ENCODE data around the gene MCTP1. TPM values are rescaled to one million over a fixed set of nuclear protein-coding genes. Genes with fewer than 3 reads are reported as not detected.

The MCTP1 gene
- total RNA-seq, 2 donors from 2014 or later = not detected

GRCh38 chr5:95178046-95178651 lies 106.7 kb downstream of the MCTP1 start:
- Mint-ChIP-seq H3K36me3 (ENCODE audit: low read depth) (no peaks in the 10 kb centered on the region), H3K27me3 (no peaks in the 10 kb centered on the region), H3K27ac (no peak overlapping the region), H3K9me3 (no peaks in the 10 kb centered on the region), H3K4me1 (no peaks in the 10 kb centered on the region), H3K4me3 (no peak overlapping the region)
- no peak for ATAC-seq (replicated peaks)

GRCh38 chr5:95177456-95177855 lies 107.4 kb downstream of the MCTP1 start:
- H3K4me3 Mint-ChIP-seq = no peak overlapping the region
- H3K36me3 Mint-ChIP-seq (ENCODE audit: low read depth) = no peaks in the 10 kb centered on the region
- no peaks in the 10 kb centered on the region for H3K9me3 Mint-ChIP-seq
- no peaks in the 10 kb centered on the region for H3K27me3 Mint-ChIP-seq
- no peak for ATAC-seq (replicated peaks)
- no peaks in the 10 kb centered on the region for H3K4me1 Mint-ChIP-seq
- no peak overlapping the region for H3K27ac Mint-ChIP-seq

GRCh38 chr5:95175106-95175505 lies 109.8 kb downstream of the MCTP1 start:
- Mint-ChIP-seq H3K36me3 (ENCODE audit: low read depth) (no peaks in the 10 kb centered on the region), H3K9me3 (no peaks in the 10 kb centered on the region), H3K4me3 (no peak overlapping the region), H3K4me1 (no peaks in the 10 kb centered on the region), H3K27me3 (no peaks in the 10 kb centered on the region), H3K27ac (no peak overlapping the region)
- no peak for ATAC-seq (replicated peaks)

- H3K36me3 Mint-ChIP-seq (ENCODE audit: low read depth) = no peaks in the 10 kb centered on the region
- no peak overlapping the region for H3K27ac Mint-ChIP-seq
- ATAC-seq (replicated peaks) = no peak
- no peaks in the 10 kb centered on the region for H3K9me3 Mint-ChIP-seq
- H3K27me3 Mint-ChIP-seq = no peaks in the 10 kb centered on the region
- H3K4me1 Mint-ChIP-seq = no peaks in the 10 kb centered on the region
- H3K4me3 Mint-ChIP-seq = no peak overlapping the region
These were observed 112.2 kb downstream of the MCTP1 start for GRCh38 chr5:95172659-95173058.

- Mint-ChIP-seq H3K27me3 (no peaks in the 10 kb centered on the region), H3K4me1 (no peaks in the 10 kb centered on the region), H3K27ac (no peak overlapping the region), H3K36me3 (ENCODE audit: low read depth) (no peaks in the 10 kb centered on the region), H3K9me3 (no peaks in the 10 kb centered on the region), H3K4me3 (no peak overlapping the region)
- no peak for ATAC-seq (replicated peaks)
These were observed 120.0 kb downstream of the MCTP1 start for GRCh38 chr5:95164861-95165260.

- no peaks in the 10 kb centered on the region for H3K36me3 Mint-ChIP-seq (ENCODE audit: low read depth)
- no peak for ATAC-seq (replicated peaks)
- H3K4me1 Mint-ChIP-seq = no peaks in the 10 kb centered on the region
- no peak overlapping the region for H3K4me3 Mint-ChIP-seq
- no peak overlapping the region for H3K27ac Mint-ChIP-seq
- H3K9me3 Mint-ChIP-seq = no peaks in the 10 kb centered on the region
- no peaks in the 10 kb centered on the region for H3K27me3 Mint-ChIP-seq
These were observed 121.8 kb downstream of the MCTP1 start for GRCh38 chr5:95163079-95163478.

GRCh38 chr5:95162231-95162992 lies 122.5 kb downstream of the MCTP1 start:
- Mint-ChIP-seq H3K27me3 (no peaks in the 10 kb centered on the region), H3K4me1 (no peaks in the 10 kb centered on the region), H3K36me3 (ENCODE audit: low read depth) (no peaks in the 10 kb centered on the region), H3K4me3 (no peak overlapping the region), H3K9me3 (no peaks in the 10 kb centered on the region), H3K27ac (no peak overlapping the region)
- ATAC-seq (replicated peaks) = no peak

GRCh38 chr5:95159603-95160002 lies 125.3 kb downstream of the MCTP1 start:
- Mint-ChIP-seq H3K27me3 (no peaks in the 10 kb centered on the region), H3K27ac (no peak overlapping the region), H3K4me1 (no peaks in the 10 kb centered on the region), H3K9me3 (no peaks in the 10 kb centered on the region), H3K4me3 (no peak overlapping the region), H3K36me3 (ENCODE audit: low read depth) (no peaks in the 10 kb centered on the region)
- ATAC-seq (replicated peaks) = no peak

- Mint-ChIP-seq H3K27me3 (peaks cover 4% of the 10 kb centered on the region), H3K4me3 (no peak overlapping the region), H3K27ac (no peak overlapping the region), H3K9me3 (peaks cover 3% of the 10 kb centered on the region), H3K4me1 (no peaks in the 10 kb centered on the region), H3K36me3 (ENCODE audit: low read depth) (no peaks in the 10 kb centered on the region)
- ATAC-seq (replicated peaks) = no peak
These were observed 129.0 kb downstream of the MCTP1 start for GRCh38 chr5:95155888-95156287.

GRCh38 chr5:95153511-95153910 lies 131.4 kb downstream of the MCTP1 start:
- no peaks in the 10 kb centered on the region for H3K36me3 Mint-ChIP-seq (ENCODE audit: low read depth)

GRCh38 chr5:95152535-95152934 lies 132.4 kb downstream of the MCTP1 start:
- Mint-ChIP-seq H3K4me1 (no peaks in the 10 kb centered on the region), H3K27me3 (peaks cover 4% of the 10 kb centered on the region), H3K9me3 (peaks cover 14% of the 10 kb centered on the region), H3K4me3 (no peak overlapping the region), H3K36me3 (ENCODE audit: low read depth) (no peaks in the 10 kb centered on the region), H3K27ac (no peak overlapping the region)
- no peak for ATAC-seq (replicated peaks)

More at GRCh38 chr5:95153511-95153910, 131.4 kb downstream of the MCTP1 start:
- Mint-ChIP-seq H3K4me3 (no peak overlapping the region), H3K27me3 (peaks cover 4% of the 10 kb centered on the region), H3K27ac (no peak overlapping the region), H3K4me1 (no peaks in the 10 kb centered on the region), H3K9me3 (peaks cover 6% of the 10 kb centered on the region)
- no peak for ATAC-seq (replicated peaks)

GRCh38 chr5:95152131-95152530 lies 132.8 kb downstream of the MCTP1 start:
- Mint-ChIP-seq H3K27ac (no peak overlapping the region), H3K4me1 (no peaks in the 10 kb centered on the region), H3K4me3 (no peak overlapping the region), H3K9me3 (peaks cover 17% of the 10 kb centered on the region), H3K27me3 (peaks cover 4% of the 10 kb centered on the region), H3K36me3 (ENCODE audit: low read depth) (no peaks in the 10 kb centered on the region)
- no peak for ATAC-seq (replicated peaks)

GRCh38 chr5:95151694-95152093 lies 133.2 kb downstream of the MCTP1 start:
- Mint-ChIP-seq H3K27ac (no peak overlapping the region), H3K4me3 (no peak overlapping the region), H3K9me3 (peaks cover 17% of the 10 kb centered on the region), H3K27me3 (peaks cover 4% of the 10 kb centered on the region), H3K4me1 (no peaks in the 10 kb centered on the region), H3K36me3 (ENCODE audit: low read depth) (no peaks in the 10 kb centered on the region)
- no peak for ATAC-seq (replicated peaks)

- no peaks in the 10 kb centered on the region for H3K36me3 Mint-ChIP-seq (ENCODE audit: low read depth)
- no peak overlapping the region for H3K27ac Mint-ChIP-seq
- H3K4me3 Mint-ChIP-seq = no peak overlapping the region
- H3K27me3 Mint-ChIP-seq = peaks cover 4% of the 10 kb centered on the region
- H3K9me3 Mint-ChIP-seq = peaks cover 17% of the 10 kb centered on the region
- ATAC-seq (replicated peaks) = no peak
- no peaks in the 10 kb centered on the region for H3K4me1 Mint-ChIP-seq
These were observed 135.5 kb downstream of the MCTP1 start for GRCh38 chr5:95149387-95149786.

GRCh38 chr5:95148453-95148852 lies 136.4 kb downstream of the MCTP1 start:
- H3K4me1 Mint-ChIP-seq = no peaks in the 10 kb centered on the region
- no peak overlapping the region for H3K27ac Mint-ChIP-seq
- H3K27me3 Mint-ChIP-seq = peaks cover 4% of the 10 kb centered on the region
- no peaks in the 10 kb centered on the region for H3K36me3 Mint-ChIP-seq (ENCODE audit: low read depth)
- H3K9me3 Mint-ChIP-seq = peaks cover 17% of the 10 kb centered on the region
- ATAC-seq (replicated peaks) = no peak
- no peak overlapping the region for H3K4me3 Mint-ChIP-seq

All from activated T-helper 17 cell treated with anti-CD3 and anti-CD28 coated beads, Interleukin-2, amount 50 U/mL, for 72 hours (primary cell).